Right lobe of liver (tissue), 4 donors: ENCODE data around the gene CD40LG.

ENCODE experiments used
- POLR2A ChIP-seq: fragments of 450-650 bp; IDR thresholded peaks from one replicate; pipeline ENCODE4 v1.6.1; 2017; ENCODE audit warnings: antibody characterized with exemption, mild to moderate bottlenecking
- TF ChIP-seq, protein P1 (sequence below), 4 donors: fragments of 200-600 bp in 3 of 4; fragments of 450-650 bp in 1 of 4; IDR thresholded peaks; one replicate each; pipeline versions ENCODE4 v1.5.1 to v1.8.0; 2016 to 2022; ENCODE audit warnings: antibody characterized with exemption in 4 of 4, mild to moderate bottlenecking in 2 of 4
- donor health status: DM: no; HTN: no; CAD: no.
- donor health status: DM: no; HTN: no; CAD: no.
- donor health status: DM: no; HTN: yes; CAD: no.

DNA sequence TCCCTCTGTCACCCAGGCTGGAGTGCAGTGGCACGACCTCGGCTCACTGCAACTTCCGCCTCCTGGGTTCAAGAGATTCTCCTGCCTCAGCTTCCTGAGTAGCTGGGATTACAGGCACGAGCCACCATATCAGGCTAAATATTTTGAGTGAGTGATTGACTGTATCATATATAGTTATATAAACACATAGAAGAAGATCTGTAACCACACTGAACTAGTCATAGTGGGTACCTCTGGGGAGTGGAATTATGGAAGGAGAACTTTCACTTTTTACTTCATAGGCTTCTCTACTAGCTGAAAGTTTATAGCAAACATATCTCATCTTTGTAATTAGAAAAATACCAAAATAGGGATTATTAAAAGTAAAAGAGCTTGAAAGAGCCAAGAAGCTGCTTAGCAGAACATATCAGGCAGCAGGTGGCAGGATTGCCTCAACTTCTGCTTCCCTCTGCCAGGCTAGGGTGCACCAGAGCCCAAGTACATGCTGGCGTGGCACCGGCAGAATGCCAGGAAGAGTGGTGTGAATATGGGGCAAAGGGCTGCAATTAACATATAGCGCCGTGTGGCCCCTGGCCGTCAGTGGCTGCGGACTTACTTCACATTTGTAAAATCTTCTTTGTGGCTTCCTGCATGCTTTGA, 39.5 kb upstream of the CD40LG start:
- TF ChIP-seq, protein P1, sequence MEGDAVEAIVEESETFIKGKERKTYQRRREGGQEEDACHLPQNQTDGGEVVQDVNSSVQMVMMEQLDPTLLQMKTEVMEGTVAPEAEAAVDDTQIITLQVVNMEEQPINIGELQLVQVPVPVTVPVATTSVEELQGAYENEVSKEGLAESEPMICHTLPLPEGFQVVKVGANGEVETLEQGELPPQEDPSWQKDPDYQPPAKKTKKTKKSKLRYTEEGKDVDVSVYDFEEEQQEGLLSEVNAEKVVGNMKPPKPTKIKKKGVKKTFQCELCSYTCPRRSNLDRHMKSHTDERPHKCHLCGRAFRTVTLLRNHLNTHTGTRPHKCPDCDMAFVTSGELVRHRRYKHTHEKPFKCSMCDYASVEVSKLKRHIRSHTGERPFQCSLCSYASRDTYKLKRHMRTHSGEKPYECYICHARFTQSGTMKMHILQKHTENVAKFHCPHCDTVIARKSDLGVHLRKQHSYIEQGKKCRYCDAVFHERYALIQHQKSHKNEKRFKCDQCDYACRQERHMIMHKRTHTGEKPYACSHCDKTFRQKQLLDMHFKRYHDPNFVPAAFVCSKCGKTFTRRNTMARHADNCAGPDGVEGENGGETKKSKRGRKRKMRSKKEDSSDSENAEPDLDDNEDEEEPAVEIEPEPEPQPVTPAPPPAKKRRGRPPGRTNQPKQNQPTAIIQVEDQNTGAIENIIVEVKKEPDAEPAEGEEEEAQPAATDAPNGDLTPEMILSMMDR (IDR thresholded peaks at IDR 0.05) = peak; percentile 3 to 40 (median 21)
- no peak for TF ChIP-seq POLR2A
